CMK (cell line): ENCODE measurements around the gene ADGRD1.

Source experiments
- DNase-seq: peaks from one replicate; pipeline ENCODE4 v3.0.0-alpha.2; 2010; ENCODE audit warnings: low read depth

Gene ADGRD1

GRCh38 chr12:131007031-131007739, 53.5 kb downstream of the ADGRD1 start:
- DNase-seq, result no peak

- no peak for DNase-seq
Observed at GRCh38 chr12:131007740-131008117, 54.0 kb downstream of the ADGRD1 start.

GRCh38 chr12:131008131-131008912, 54.6 kb downstream of the ADGRD1 start:
- no peak for DNase-seq

GRCh38 chr12:131008913-131009270, 55.2 kb downstream of the ADGRD1 start:
- DNase-seq, result no peak

GRCh38 chr12:131009595-131010395, 56.1 kb downstream of the ADGRD1 start:
- DNase-seq, result no peak

- DNase-seq, result no peak
Observed at GRCh38 chr12:131010396-131011131, 56.9 kb downstream of the ADGRD1 start.

- no peak for DNase-seq
Observed at GRCh38 chr12:131011165-131012079, 57.7 kb downstream of the ADGRD1 start.

- DNase-seq, result no peak
Observed at GRCh38 chr12:131012279-131013069, 58.8 kb downstream of the ADGRD1 start.

- no peak for DNase-seq
Observed at GRCh38 chr12:131013118-131013517, 59.4 kb downstream of the ADGRD1 start.

- no peak for DNase-seq
Observed at GRCh38 chr12:131014343-131014742, 60.6 kb downstream of the ADGRD1 start.

- no peak for DNase-seq
Observed at GRCh38 chr12:131015581-131016337, 62.1 kb downstream of the ADGRD1 start.

GRCh38 chr12:131017477-131017991, 63.8 kb downstream of the ADGRD1 start:
- no peak for DNase-seq

- no peak for DNase-seq
Observed at GRCh38 chr12:131018019-131018620, 64.4 kb downstream of the ADGRD1 start.

GRCh38 chr12:131018808-131019397, 65.2 kb downstream of the ADGRD1 start:
- no peak for DNase-seq

- DNase-seq, result no peak
Observed at GRCh38 chr12:131020326-131021153, 66.8 kb downstream of the ADGRD1 start.

- DNase-seq, result no peak
Observed at GRCh38 chr12:131021154-131021541, 67.4 kb downstream of the ADGRD1 start.

- no peak for DNase-seq
Observed at GRCh38 chr12:131024026-131024425, 70.3 kb downstream of the ADGRD1 start.
